C4-2B (cell line): Measurements from ENCODE around the gene GOSR2.
"Not testable (repeated sequence)": the region's sequence is repeated elsewhere in the genome, so short reads cannot be mapped to it uniquely, and the experiment has no call there.

Experiments
- ZFX ChIP-seq: fragments of 450-650 bp; IDR thresholded peaks from 2 replicates; pipeline ENCODE4 v1.6.1; 2017
- TF ChIP-seq, protein P1 (sequence below): fragments of 450-650 bp; conservative IDR thresholded peaks from 2 replicates; pipeline ENCODE4 v1.5.1; 2017; ENCODE audit warnings: mild to moderate bottlenecking

DNA sequence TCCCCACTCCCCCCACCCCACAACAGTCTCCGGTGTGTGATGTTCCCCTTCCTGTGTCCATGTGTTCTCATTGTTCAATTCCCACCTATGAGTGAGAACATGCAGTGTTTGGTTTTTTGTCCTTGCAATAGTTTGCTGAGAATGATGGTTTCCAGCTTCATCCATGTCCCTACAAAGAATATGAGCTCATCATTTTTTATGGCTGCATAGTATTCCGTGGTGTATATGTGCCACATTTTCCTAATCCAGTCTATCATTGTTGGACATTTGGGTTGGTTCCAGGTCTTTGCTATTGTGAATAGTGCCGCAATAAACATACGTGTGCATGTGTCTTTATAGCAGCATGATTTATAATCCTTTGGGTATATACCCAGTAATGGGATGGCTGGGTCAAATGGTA, 30.2 kb downstream of the GOSR2 start:
- TF ChIP-seq, protein P1, sequence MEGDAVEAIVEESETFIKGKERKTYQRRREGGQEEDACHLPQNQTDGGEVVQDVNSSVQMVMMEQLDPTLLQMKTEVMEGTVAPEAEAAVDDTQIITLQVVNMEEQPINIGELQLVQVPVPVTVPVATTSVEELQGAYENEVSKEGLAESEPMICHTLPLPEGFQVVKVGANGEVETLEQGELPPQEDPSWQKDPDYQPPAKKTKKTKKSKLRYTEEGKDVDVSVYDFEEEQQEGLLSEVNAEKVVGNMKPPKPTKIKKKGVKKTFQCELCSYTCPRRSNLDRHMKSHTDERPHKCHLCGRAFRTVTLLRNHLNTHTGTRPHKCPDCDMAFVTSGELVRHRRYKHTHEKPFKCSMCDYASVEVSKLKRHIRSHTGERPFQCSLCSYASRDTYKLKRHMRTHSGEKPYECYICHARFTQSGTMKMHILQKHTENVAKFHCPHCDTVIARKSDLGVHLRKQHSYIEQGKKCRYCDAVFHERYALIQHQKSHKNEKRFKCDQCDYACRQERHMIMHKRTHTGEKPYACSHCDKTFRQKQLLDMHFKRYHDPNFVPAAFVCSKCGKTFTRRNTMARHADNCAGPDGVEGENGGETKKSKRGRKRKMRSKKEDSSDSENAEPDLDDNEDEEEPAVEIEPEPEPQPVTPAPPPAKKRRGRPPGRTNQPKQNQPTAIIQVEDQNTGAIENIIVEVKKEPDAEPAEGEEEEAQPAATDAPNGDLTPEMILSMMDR = not testable (repeated sequence)
- TF ChIP-seq ZFX = not testable (repeated sequence)
